Measurements from ENCODE around the gene ZBTB32. TPM values are rescaled to one million over a fixed set of nuclear protein-coding genes. Genes with fewer than 3 reads are reported as not detected.

ZBTB32 gene
- total RNA-seq, 4 donors from 2014 or later: 2.5 TPM; not detected in 3

DNA sequence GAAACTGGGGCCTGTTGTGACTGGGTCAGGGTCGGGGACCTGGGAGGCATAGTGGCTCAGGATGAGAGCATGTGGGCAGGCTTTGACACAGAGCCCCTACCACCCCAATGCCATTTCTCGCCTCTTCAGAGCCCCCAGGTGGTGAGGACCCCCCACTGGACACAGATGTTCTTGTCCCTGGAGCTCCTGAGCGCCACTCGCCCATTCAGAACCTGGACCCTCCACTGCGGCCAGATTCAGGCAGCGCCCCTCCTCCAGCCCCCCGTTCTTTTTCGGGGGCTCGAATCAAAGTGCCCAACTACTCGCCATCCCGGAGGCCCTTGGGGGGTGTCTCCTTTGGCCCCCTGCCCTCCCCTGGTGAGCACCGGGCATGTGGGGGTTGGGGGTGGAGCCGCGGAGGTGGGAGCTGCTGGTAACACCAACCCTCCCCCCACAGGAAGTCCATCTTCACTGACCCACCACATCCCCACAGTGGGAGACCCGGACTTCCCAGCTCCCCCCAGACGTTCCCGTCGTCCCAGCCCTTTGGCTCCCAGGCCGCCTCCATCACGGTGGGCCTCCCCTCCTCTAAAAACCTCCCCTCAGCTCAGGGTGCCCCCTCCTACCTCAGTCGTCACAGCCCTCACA is 27.5 kb downstream of the ZBTB32 start:
- Histone ChIP-seq H3K4me1 (no peaks in the 10 kb centered on the region), H3K36me3 (peaks cover 0 to 98% (median 0%) of the 10 kb centered on the region in 3 donors), H3K4me3 (no peak overlapping the region), H3K27ac (no peak overlapping the region), H3K27me3 (no peaks in the 10 kb centered on the region), H3K9me3 (no peaks in the 10 kb centered on the region)
- no peak for TF ChIP-seq POLR2A (IDR thresholded peaks at IDR 0.05)
- TF ChIP-seq, protein P1, sequence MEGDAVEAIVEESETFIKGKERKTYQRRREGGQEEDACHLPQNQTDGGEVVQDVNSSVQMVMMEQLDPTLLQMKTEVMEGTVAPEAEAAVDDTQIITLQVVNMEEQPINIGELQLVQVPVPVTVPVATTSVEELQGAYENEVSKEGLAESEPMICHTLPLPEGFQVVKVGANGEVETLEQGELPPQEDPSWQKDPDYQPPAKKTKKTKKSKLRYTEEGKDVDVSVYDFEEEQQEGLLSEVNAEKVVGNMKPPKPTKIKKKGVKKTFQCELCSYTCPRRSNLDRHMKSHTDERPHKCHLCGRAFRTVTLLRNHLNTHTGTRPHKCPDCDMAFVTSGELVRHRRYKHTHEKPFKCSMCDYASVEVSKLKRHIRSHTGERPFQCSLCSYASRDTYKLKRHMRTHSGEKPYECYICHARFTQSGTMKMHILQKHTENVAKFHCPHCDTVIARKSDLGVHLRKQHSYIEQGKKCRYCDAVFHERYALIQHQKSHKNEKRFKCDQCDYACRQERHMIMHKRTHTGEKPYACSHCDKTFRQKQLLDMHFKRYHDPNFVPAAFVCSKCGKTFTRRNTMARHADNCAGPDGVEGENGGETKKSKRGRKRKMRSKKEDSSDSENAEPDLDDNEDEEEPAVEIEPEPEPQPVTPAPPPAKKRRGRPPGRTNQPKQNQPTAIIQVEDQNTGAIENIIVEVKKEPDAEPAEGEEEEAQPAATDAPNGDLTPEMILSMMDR (IDR thresholded peaks at IDR 0.05): no peak
- DNase-seq: no peak

- H3K9me3 ChIP-seq: no peaks in the 10 kb centered on the region
- H3K27ac ChIP-seq: no peak overlapping the region
- no peak overlapping the region for H3K4me3 ChIP-seq
- DNase-seq: no peak
- peaks cover 0 to 3% (median 0%) of the 10 kb centered on the region in 4 donors for H3K4me1 ChIP-seq
- no peak for TF ChIP-seq POLR2A (IDR thresholded peaks at IDR 0.05)
- TF ChIP-seq, protein P1 (IDR thresholded peaks at IDR 0.05): no peak
- H3K36me3 ChIP-seq: peaks cover 0 to 97% (median 0%) of the 10 kb centered on the region in 3 donors
- H3K27me3 ChIP-seq: no peaks in the 10 kb centered on the region
Measured at GRCh38 chr19:35732540-35733179, 28.3 kb downstream of the ZBTB32 start.

GRCh38 chr19:35733180-35734125 is 29.1 kb downstream of the ZBTB32 start:
- no peaks in the 10 kb centered on the region for H3K9me3 ChIP-seq
- no peak for DNase-seq
- TF ChIP-seq, protein P1 (IDR thresholded peaks at IDR 0.05): no peak
- no peak for TF ChIP-seq POLR2A (IDR thresholded peaks at IDR 0.05)
- no peak overlapping the region for H3K27ac ChIP-seq
- H3K27me3 ChIP-seq: no peaks in the 10 kb centered on the region
- peaks cover 0 to 3% (median 0%) of the 10 kb centered on the region in 4 donors for H3K4me1 ChIP-seq
- H3K4me3 ChIP-seq: no peak overlapping the region
- peaks cover 0 to 97% (median 0%) of the 10 kb centered on the region in 3 donors for H3K36me3 ChIP-seq

- Histone ChIP-seq H3K27me3 (no peaks in the 10 kb centered on the region), H3K4me1 (peaks cover 0 to 3% (median under 1%) of the 10 kb centered on the region in 4 donors), H3K36me3 (peaks cover 0 to 97% (median 0%) of the 10 kb centered on the region in 3 donors), H3K27ac (no peak overlapping the region), H3K9me3 (no peaks in the 10 kb centered on the region), H3K4me3 (no peak overlapping the region)
- no peak for DNase-seq
- no peak for TF ChIP-seq POLR2A (IDR thresholded peaks at IDR 0.05)
- TF ChIP-seq, protein P1 (IDR thresholded peaks at IDR 0.05): no peak
Measured at GRCh38 chr19:35734273-35734672, 29.9 kb downstream of the ZBTB32 start.

DNA sequence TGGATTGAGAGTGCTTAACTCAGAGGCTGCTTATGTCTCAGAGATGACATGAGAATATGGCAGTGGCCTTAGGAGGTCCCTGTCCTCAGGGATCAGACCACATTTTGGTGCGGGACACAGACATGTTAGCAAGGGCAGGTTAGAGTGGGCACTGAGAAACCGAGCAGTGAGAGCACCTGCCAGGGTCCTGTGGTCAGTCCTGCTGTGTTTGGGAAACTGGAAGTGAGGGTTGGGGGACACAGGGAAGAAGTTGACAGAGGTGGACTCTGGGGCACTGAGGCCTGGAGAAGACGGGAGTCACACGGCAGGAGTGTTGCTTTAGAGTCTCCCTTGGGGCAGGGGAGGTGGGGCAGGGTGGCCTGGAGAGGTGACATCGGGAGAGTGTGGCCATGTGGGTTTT is 30.5 kb downstream of the ZBTB32 start:
- H3K27ac ChIP-seq: no peak overlapping the region
- no peak overlapping the region for H3K4me3 ChIP-seq
- no peaks in the 10 kb centered on the region for H3K9me3 ChIP-seq
- H3K36me3 ChIP-seq: peaks cover 0 to 92% (median 0%) of the 10 kb centered on the region in 3 donors
- no peak for TF ChIP-seq POLR2A (IDR thresholded peaks at IDR 0.05)
- TF ChIP-seq, protein P1 (IDR thresholded peaks at IDR 0.05): no peak
- no peaks in the 10 kb centered on the region for H3K27me3 ChIP-seq
- H3K4me1 ChIP-seq: peaks cover 0 to 8% (median 5%) of the 10 kb centered on the region in 4 donors
- no peak for DNase-seq
